Activated CD8-positive, alpha-beta memory T cell treated with anti-CD3 and anti-CD28 coated beads for 4 hours (primary cell): ENCODE measurements around the gene C6orf62.
"Not testable (repeated sequence)": the region's sequence is repeated elsewhere in the genome, so short reads cannot be mapped to it uniquely, and the experiment has no call there.

ENCODE experiments used
- DNase-seq, 2 donors: peaks; one replicate each; pipeline ENCODE4 v3.0.0-alpha.2; 2020; ENCODE audit warnings: low read depth in 2 of 2

Gene C6orf62

DNA sequence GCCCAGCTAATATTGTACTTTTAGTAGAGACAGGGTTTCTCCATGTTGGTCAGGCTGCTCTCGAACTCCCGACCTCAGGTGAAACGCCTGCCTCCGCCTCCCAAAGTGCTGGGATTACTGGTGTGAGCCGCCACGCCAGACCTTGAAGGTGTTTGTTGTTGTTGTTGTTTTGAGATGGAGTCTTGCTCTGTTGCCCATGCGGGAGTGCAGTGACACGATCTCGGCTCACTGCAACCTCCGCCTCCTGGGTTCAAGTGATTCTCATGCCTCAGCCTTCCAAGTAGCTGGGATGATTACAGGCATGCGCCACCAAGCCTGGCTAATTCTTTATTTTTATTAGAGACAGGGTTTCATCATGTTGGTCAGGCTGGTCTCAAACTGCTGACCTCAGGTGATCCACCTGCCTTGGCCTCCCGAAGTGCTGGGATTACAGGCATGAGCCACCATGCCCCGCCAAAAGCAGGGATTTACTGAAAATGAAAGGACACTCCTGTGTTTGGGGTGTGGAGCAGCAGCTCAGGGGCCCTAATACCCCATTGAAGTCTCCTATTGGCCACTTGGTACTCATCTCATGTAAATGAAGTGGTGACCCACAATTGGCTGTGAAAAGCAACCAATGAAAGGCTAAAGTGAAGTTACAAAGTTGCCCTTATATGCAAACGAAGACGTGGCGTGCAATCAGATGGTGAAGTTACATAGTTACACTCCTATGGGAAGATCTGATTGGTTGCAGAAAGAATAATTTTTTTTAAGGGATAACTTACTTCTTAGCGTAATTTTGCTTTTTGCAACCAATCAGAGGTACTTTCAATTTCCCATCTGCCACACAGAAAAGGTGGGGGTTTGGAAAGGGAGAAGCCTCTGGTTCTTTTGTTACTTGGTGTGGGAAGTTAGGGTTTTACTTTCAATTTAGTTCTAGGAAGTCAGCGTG, 50.6 kb downstream of the C6orf62 start:
- DNase-seq: not testable (repeated sequence)

- DNase-seq: no peak
Observed at GRCh38 chr6:24667378-24667803, 51.6 kb downstream of the C6orf62 start.

- peak; percentile 88 to 92 for DNase-seq
Observed at GRCh38 chr6:24666641-24667377, 52.1 kb downstream of the C6orf62 start, which contains the start of the genes ACOT13 and TDP2. Gene ACOT13 (plus strand): TSS chr6:24667077. CDS start chr6:24667264, 187 bp downstream. Gene TDP2 (minus strand): TSS chr6:24666899. CDS start chr6:24666862, 37 bp downstream.

DNA sequence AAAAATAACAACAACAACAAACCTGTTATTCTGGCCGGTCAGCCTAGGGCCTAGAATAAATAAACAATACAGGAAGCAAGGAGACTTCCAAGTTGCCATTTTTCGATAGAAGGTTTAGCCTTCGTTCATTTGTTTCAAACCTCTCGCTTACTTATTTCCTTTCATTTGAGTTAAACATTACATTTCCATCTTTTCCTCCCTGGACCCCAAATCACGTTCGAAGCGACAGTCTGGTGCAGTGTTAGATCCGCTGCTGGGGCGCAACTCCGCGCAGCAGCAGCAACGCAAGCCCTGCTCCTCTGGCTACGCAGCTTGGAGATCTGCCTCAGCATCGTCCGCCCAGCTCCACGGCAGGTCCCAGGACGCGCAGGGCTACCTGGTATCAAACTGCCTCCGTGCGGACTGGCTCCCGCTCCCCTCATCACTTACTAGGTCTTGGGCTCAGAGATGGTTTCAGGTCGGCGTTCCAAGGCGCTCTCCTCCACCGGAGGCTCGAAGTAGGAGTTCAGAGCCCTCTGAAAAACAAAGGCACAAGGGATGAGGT, 52.8 kb downstream of the C6orf62 start:
- peak in 1 of 2 donors; percentile 5 for DNase-seq

GRCh38 chr6:24664046-24664987, 54.6 kb downstream of the C6orf62 start:
- no peak for DNase-seq

DNA sequence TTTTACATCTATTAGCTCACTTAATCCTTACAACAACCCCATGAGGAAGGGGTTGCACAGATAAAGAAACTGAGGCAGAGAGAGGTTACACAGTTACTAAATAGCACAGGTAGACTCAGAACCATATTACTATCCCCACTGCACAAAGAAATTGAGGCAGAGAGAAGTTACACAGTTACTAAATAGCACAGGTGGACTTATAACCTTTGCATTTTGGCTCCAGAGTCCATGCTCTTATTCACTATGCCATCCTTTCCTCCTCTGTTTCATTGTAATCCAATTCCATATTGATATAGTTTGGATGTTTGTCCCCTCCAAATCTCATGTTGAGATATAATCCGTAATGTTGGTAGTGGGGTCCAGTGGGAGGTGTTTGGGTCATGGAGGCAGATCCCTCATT, 55.8 kb downstream of the C6orf62 start:
- no peak for DNase-seq

DNA sequence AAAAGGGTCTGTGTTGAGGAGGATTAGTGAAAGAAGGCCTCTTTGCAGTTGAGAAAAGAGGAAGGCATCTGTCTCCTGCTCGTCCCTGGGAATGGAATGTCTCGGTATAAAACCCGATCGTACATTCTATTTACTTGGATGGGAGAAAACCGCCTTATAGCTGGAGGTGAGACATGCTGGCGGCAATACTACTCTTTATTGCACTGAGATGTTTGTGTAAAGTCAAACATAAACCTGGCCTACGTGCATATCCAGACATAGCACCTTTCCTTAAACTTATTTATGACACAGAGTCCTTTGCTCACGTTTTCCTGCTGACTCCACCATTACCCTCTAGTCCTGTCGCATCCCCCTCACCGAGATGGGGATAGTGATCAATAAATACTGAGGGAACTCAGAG, 56.7 kb downstream of the C6orf62 start:
- DNase-seq: no peak

GRCh38 chr6:24661759-24662158, 57.2 kb downstream of the C6orf62 start:
- DNase-seq: not testable (repeated sequence)

- no peak for DNase-seq
Observed at GRCh38 chr6:24660105-24660504, 58.8 kb downstream of the C6orf62 start.

DNA sequence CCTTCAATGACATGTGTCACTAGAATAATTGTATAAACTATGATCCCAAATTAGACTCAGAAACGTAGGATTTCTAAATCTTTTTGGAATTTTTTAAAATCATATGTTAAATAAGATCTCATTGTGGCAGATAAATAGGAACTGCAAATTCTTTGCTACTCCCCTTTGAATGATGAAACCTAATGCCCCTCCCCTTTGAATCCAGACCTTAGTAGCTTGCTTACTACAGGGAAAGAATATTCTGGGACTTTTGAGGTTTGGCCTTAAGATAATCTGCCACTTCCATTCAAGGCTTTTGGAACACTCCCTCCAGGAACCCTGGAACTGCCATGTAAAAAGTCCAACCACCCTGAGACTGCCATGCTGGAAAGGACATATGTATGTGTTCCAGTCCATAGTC, 59.4 kb downstream of the C6orf62 start:
- no peak for DNase-seq

DNA sequence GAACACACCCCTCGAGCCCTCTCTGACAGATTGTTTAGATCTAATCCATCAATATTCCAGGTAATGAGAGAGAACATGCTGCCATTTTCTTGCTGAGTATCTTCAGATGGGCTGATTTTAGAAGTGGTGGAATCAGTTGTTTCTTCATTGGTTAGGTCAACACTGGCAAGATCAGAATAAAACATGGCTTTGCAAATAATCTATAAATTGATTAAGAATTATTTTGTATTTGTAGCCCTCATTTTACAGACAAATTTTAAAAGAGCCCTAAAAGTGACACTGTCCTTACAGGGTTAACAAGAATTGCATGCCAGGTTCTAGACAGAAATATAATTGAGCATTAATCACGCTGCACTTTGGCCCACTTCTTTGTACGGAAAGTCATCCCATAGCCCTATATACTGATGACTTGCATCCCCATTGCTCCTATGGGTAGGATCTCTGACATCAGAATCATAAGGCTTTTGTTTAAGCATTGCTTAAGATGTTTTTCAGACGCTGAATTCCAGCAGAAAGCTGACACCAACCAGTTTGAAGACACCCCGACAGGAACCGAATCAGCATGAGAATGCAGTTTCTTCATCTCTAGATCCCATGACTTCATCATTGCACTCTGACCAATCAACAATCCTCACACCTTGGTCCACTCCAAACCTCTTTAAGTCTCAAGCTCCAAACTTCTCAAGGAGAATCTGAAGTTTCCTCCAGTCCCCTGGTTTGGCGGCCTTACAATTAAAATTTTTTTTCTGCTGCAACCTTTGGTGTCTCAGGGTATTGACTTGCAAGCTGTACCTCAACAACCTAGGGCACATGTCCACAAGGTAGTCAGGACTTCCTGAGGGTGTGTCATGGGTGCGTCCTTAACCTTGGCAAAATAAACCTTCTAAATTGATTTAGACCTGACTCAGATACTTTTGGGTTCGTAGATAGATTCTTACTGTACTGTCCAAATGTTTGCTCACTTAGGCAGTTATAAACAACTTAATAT, 60.1 kb downstream of the C6orf62 start:
- DNase-seq: no peak

GRCh38 chr6:24655215-24655614, 63.7 kb downstream of the C6orf62 start:
- no peak for DNase-seq
